Osteoblast (primary cell): ENCODE data around the gene SLC18A3. TPM values are rescaled to one million over a fixed set of nuclear protein-coding genes. Genes with fewer than 3 reads are reported as not detected.

Experiments
- DNase-seq: peaks from one replicate; pipeline ENCODE4 v3.0.0; 2011; ENCODE audit warnings: low spot score, mixed read lengths; ENCODE audit not compliant: insufficient read length; ENCODE audit errors: missing footprints
- H2AFZ ChIP-seq: 2 replicates; pipeline ENCODE4 v1.6.0; 2011; ENCODE audit warnings: mild to moderate bottlenecking, low read length
- H3K27ac ChIP-seq: 2 replicates; pipeline ENCODE4 v1.5.1; 2011; ENCODE audit warnings: mild to moderate bottlenecking, low read depth, low read length, moderate library complexity
- H3K27me3 ChIP-seq: 2 replicates; pipeline ENCODE4 v1.6.0; 2012; ENCODE audit warnings: mild to moderate bottlenecking, control low read depth, inconsistent platforms, low read length, moderate library complexity; ENCODE audit not compliant: insufficient read depth
- H3K36me3 ChIP-seq: 2 replicates; pipeline ENCODE4 v1.5.1; 2011; ENCODE audit warnings: mild to moderate bottlenecking, low read length, control low read depth, moderate library complexity; ENCODE audit not compliant: insufficient read depth
- H3K4me1 ChIP-seq: 2 replicates; pipeline ENCODE4 v1.5.1; 2011; ENCODE audit warnings: mild to moderate bottlenecking, low read length, control low read depth, moderate library complexity; ENCODE audit not compliant: insufficient read depth
- H3K4me2 ChIP-seq: 2 replicates; pipeline ENCODE4 v1.6.0; 2011; ENCODE audit warnings: mild to moderate bottlenecking, low read length; ENCODE audit not compliant: insufficient read depth
- H3K4me3 ChIP-seq: fragments of 200-600 bp; sonication (generic); 3 replicates; pipeline ENCODE4 v1.5.1; 2012; ENCODE audit warnings: mild to moderate bottlenecking, low read length, inconsistent platforms; ENCODE audit not compliant: insufficient read depth
- H3K79me2 ChIP-seq: 2 replicates; pipeline ENCODE4 v1.6.0; 2012; ENCODE audit warnings: mild to moderate bottlenecking, low read length, control low read depth, inconsistent platforms; ENCODE audit not compliant: insufficient read depth
- H3K9me3 ChIP-seq: 2 replicates; pipeline ENCODE4 v1.5.1; 2011; ENCODE audit warnings: low read depth, low read length, control low read depth
- H4K20me1 ChIP-seq: 2 replicates; pipeline ENCODE4 v1.6.0; 2012; ENCODE audit warnings: mild to moderate bottlenecking, low read length, control low read depth; ENCODE audit not compliant: insufficient read depth
- total RNA-seq: library from RNA; depleted of rRNA; stranded (reverse); fragments of >200 nt; gene quantifications from 2 replicates; pipeline ENCODE4 v1.2.3, GENCODE V29; 2012
- TF ChIP-seq, protein P1 (sequence below): IDR thresholded peaks from 2 replicates; pipeline ENCODE4 v1.5.1; 2011; ENCODE audit warnings: mild to moderate bottlenecking, low read depth, low read length, moderate library complexity; ENCODE audit errors: extremely low read depth

Gene SLC18A3
- total RNA-seq, 1 donor, result not detected

DNA sequence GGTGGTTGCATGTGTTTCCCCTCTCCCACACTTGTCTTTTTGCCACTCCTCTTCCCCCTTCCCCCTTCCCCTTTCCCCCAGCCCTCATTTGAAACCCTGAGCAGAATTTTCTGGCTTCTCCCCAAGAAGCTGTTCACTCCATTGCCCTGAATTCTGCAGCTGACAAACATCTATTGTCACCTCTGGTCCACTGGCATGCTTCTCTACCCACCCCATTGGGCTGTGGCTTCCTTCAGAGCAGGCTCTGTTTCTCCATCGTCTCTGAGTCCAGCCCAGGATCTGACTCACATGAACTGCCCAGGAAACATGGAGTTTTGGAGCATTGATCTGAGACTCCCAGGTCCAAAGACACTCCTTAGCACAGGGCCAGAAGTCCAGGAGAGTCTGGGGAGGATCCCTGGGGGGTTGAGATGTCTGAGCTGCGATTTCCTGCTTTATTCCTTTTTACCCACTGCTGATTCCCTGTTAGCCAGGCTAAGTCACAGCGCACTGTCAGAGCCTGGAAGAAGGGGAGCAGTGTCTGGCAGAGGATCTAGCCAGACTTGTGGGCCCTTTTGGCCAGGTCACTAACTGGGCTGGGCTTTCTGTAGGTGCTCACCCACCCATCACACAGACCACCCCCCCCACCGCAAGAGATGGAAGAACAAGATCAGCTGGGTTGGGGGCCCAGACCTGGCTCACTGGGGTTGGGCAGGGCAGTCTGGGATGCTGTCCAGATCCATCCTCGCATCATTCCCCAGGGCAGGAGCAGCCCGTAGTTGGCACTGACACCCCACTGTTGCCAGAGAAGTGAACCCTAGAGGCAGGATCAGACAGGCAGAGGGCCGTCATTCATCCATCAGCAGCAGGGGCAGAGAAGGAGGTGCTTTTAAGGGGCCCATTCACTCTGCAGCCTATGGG, 7.3 kb downstream of the SLC18A3 start:
- no peaks in the 10 kb centered on the region for H3K4me1 ChIP-seq
- no peaks in the 10 kb centered on the region for H4K20me1 ChIP-seq
- TF ChIP-seq, protein P1, sequence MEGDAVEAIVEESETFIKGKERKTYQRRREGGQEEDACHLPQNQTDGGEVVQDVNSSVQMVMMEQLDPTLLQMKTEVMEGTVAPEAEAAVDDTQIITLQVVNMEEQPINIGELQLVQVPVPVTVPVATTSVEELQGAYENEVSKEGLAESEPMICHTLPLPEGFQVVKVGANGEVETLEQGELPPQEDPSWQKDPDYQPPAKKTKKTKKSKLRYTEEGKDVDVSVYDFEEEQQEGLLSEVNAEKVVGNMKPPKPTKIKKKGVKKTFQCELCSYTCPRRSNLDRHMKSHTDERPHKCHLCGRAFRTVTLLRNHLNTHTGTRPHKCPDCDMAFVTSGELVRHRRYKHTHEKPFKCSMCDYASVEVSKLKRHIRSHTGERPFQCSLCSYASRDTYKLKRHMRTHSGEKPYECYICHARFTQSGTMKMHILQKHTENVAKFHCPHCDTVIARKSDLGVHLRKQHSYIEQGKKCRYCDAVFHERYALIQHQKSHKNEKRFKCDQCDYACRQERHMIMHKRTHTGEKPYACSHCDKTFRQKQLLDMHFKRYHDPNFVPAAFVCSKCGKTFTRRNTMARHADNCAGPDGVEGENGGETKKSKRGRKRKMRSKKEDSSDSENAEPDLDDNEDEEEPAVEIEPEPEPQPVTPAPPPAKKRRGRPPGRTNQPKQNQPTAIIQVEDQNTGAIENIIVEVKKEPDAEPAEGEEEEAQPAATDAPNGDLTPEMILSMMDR, result no peak
- H3K27me3 ChIP-seq, result peaks cover 69% of the 10 kb centered on the region
- no peak overlapping the region for H3K4me2 ChIP-seq
- no peak overlapping the region for H3K4me3 ChIP-seq
- peak; percentile 92 for DNase-seq
- no peak overlapping the region for H2AFZ ChIP-seq
- no peaks in the 10 kb centered on the region for H3K9me3 ChIP-seq
- no peaks in the 10 kb centered on the region for H3K36me3 ChIP-seq
- H3K79me2 ChIP-seq, result no peaks in the 10 kb centered on the region
- no peak overlapping the region for H3K27ac ChIP-seq

GRCh38 chr10:49618821-49619220, 8.7 kb downstream of the SLC18A3 start:
- H3K9me3 ChIP-seq, result no peaks in the 10 kb centered on the region
- no peaks in the 10 kb centered on the region for H3K79me2 ChIP-seq
- H3K4me3 ChIP-seq, result no peak overlapping the region
- TF ChIP-seq, protein P1, result no peak
- peaks cover 55% of the 10 kb centered on the region for H3K27me3 ChIP-seq
- peak; percentile 90 for DNase-seq
- H3K27ac ChIP-seq, result no peak overlapping the region
- H3K4me2 ChIP-seq, result no peak overlapping the region
- no peaks in the 10 kb centered on the region for H3K36me3 ChIP-seq
- H2AFZ ChIP-seq, result no peak overlapping the region
- no peaks in the 10 kb centered on the region for H3K4me1 ChIP-seq
- no peaks in the 10 kb centered on the region for H4K20me1 ChIP-seq

- peaks cover 49% of the 10 kb centered on the region for H3K27me3 ChIP-seq
- no peak overlapping the region for H3K4me2 ChIP-seq
- H3K79me2 ChIP-seq, result no peaks in the 10 kb centered on the region
- DNase-seq, result peak; percentile 3
- no peaks in the 10 kb centered on the region for H3K4me1 ChIP-seq
- no peak overlapping the region for H3K4me3 ChIP-seq
- H3K36me3 ChIP-seq, result no peaks in the 10 kb centered on the region
- H3K9me3 ChIP-seq, result no peaks in the 10 kb centered on the region
- TF ChIP-seq, protein P1, result no peak
- no peak overlapping the region for H2AFZ ChIP-seq
- H4K20me1 ChIP-seq, result no peaks in the 10 kb centered on the region
- no peak overlapping the region for H3K27ac ChIP-seq
Observed at GRCh38 chr10:49619613-49620012, 9.5 kb downstream of the SLC18A3 start.

DNA sequence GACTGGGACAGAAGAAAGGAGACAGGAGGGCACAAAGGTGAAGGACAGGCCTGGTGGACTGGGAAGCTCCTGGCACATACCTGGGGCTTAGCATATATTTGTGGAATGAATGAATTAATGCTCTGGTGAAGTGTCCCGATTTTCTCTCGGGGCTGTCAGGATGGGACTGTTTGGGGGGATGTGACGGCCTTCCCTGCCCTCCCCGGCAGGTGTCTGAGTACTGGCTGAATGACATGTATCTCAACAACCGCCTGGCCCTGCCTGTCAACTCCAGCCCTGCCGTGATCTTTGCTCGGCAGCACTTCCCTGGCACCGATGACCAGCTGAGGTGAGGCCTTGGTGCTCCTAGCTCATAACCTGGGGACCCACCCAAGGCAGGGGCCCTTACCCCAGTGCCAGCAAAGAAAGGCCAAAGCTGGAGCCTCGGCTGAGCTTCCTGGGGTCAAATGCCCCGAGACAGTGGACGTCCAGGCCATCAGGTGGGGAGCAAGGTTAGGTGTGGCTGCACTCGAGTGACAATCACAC, 10.2 kb downstream of the SLC18A3 start:
- Histone ChIP-seq H3K27ac (no peak overlapping the region), H3K9me3 (no peaks in the 10 kb centered on the region), H3K4me2 (no peak overlapping the region), H3K36me3 (no peaks in the 10 kb centered on the region), H3K4me1 (no peaks in the 10 kb centered on the region), H3K27me3 (peaks cover 41% of the 10 kb centered on the region), H3K4me3 (no peak overlapping the region), H3K79me2 (no peaks in the 10 kb centered on the region), H4K20me1 (no peaks in the 10 kb centered on the region), H2AFZ (no peak overlapping the region)
- DNase-seq, result peak; percentile 0
- TF ChIP-seq, protein P1, result no peak
